ENCODE measurements around the gene ITPRID1.

ITPRID1 gene

GRCh38 chr7:31669461-31669860, 155.6 kb downstream of the ITPRID1 start:
- Histone ChIP-seq H3K36me3 (replicated peaks; ENCODE audit: low read depth, low read length) (no peaks in the 10 kb centered on the region), H3K4me2 (ENCODE audit: low read length) (no peak overlapping the region), H3K4me3 (ENCODE audit: low read length) (no peak overlapping the region), H3K79me2 (ENCODE audit: low read length) (no peaks in the 10 kb centered on the region), H3K9ac (ENCODE audit: low read length) (no peak overlapping the region), H3K9me3 (ENCODE audit: insufficient read depth, low read length) (no peaks in the 10 kb centered on the region), H4K20me1 (ENCODE audit: insufficient read depth, low read length) (no peaks in the 10 kb centered on the region), H3K27me3 (ENCODE audit: low read depth, low read length) (no peaks in the 10 kb centered on the region; the same call in 1 of the 2 replicates), H3K27ac (ENCODE audit: low read length) (no peak overlapping the region), H2AFZ (ENCODE audit: low read depth, low read length) (no peak overlapping the region), H3K4me1 (ENCODE audit: low read length) (no peaks in the 10 kb centered on the region)
- TF ChIP-seq EZH2phosphoT487 (IDR thresholded peaks at IDR 0.05; ENCODE audit: low read depth) (no peak), CTCF (IDR thresholded peaks at IDR 0.05; ENCODE audit: low read depth, low read length) (no peak)

GRCh38 chr7:31679574-31680305, 165.8 kb downstream of the ITPRID1 start:
- Histone ChIP-seq H3K4me3 (ENCODE audit: low read length) (no peak overlapping the region), H2AFZ (ENCODE audit: low read depth, low read length) (no peak overlapping the region), H4K20me1 (ENCODE audit: insufficient read depth, low read length) (no peaks in the 10 kb centered on the region), H3K9me3 (ENCODE audit: insufficient read depth, low read length) (no peaks in the 10 kb centered on the region), H3K27me3 (ENCODE audit: low read depth, low read length) (no peaks in the 10 kb centered on the region), H3K79me2 (ENCODE audit: low read length) (no peaks in the 10 kb centered on the region), H3K36me3 (replicated peaks; ENCODE audit: low read depth, low read length) (no peaks in the 10 kb centered on the region), H3K9ac (ENCODE audit: low read length) (no peak overlapping the region), H3K27ac (ENCODE audit: low read length) (no peak overlapping the region), H3K4me2 (ENCODE audit: low read length) (no peak overlapping the region), H3K4me1 (ENCODE audit: low read length) (no peaks in the 10 kb centered on the region)
- TF ChIP-seq EZH2phosphoT487 (IDR thresholded peaks at IDR 0.05; ENCODE audit: low read depth) (no peak), CTCF (IDR thresholded peaks at IDR 0.05; ENCODE audit: low read depth, low read length) (no peak)

- Histone ChIP-seq H3K4me3 (ENCODE audit: low read length) (no peak overlapping the region), H3K9me3 (ENCODE audit: insufficient read depth, low read length) (no peaks in the 10 kb centered on the region), H4K20me1 (ENCODE audit: insufficient read depth, low read length) (no peaks in the 10 kb centered on the region), H3K36me3 (replicated peaks; ENCODE audit: low read depth, low read length) (no peaks in the 10 kb centered on the region), H3K27ac (ENCODE audit: low read length) (no peak overlapping the region), H3K79me2 (ENCODE audit: low read length) (no peaks in the 10 kb centered on the region), H3K4me1 (ENCODE audit: low read length) (peaks cover 12% of the 10 kb centered on the region), H3K27me3 (ENCODE audit: low read depth, low read length) (peaks cover 5% of the 10 kb centered on the region; the same call in 1 of the 2 replicates), H3K9ac (ENCODE audit: low read length) (no peak overlapping the region), H3K4me2 (ENCODE audit: low read length) (no peak overlapping the region), H2AFZ (ENCODE audit: low read depth, low read length) (no peak overlapping the region)
- TF ChIP-seq CTCF (IDR thresholded peaks at IDR 0.05; ENCODE audit: low read depth, low read length): no peak
- TF ChIP-seq EZH2phosphoT487 (IDR thresholded peaks at IDR 0.05; ENCODE audit: low read depth): no peak
These were observed 169.7 kb downstream of the ITPRID1 start for GRCh38 chr7:31683445-31684225.

- no peak within 1 kb of the TSS for H3K27ac ChIP-seq (ENCODE audit: low read length)
- no peak for TF ChIP-seq CTCF (IDR thresholded peaks at IDR 0.05; ENCODE audit: low read depth, low read length)
- no peak for TF ChIP-seq EZH2phosphoT487 (IDR thresholded peaks at IDR 0.05; ENCODE audit: low read depth)
- H3K36me3 ChIP-seq (replicated peaks; ENCODE audit: low read depth, low read length): no peaks in the 10 kb centered on the region
- H3K79me2 ChIP-seq (ENCODE audit: low read length): no peaks in the 10 kb centered on the region
- peaks cover 20% of the 10 kb centered on the region; the same call in 1 of the 2 replicates for H3K27me3 ChIP-seq (ENCODE audit: low read depth, low read length)
- H2AFZ ChIP-seq (ENCODE audit: low read depth, low read length): no peak within 1 kb of the TSS
- H3K9me3 ChIP-seq (ENCODE audit: insufficient read depth, low read length): no peaks in the 10 kb centered on the region
- H4K20me1 ChIP-seq (ENCODE audit: insufficient read depth, low read length): no peaks in the 10 kb centered on the region
- peak within 1 kb of the TSS; percentile 49 for H3K4me2 ChIP-seq (ENCODE audit: low read length)
- no peak within 1 kb of the TSS for H3K9ac ChIP-seq (ENCODE audit: low read length)
- H3K4me3 ChIP-seq (ENCODE audit: low read length): no peak within 1 kb of the TSS
- H3K4me1 ChIP-seq (ENCODE audit: low read length): peaks cover 18% of the 10 kb centered on the region
These were observed 173.3 kb downstream of the ITPRID1 start, which contains the start of gene PPP1R17 for GRCh38 chr7:31687024-31687748. Gene PPP1R17 (plus strand): TSS chr7:31687215. CDS start chr7:31692442, 5,227 bp downstream.

All from OCI-LY3 (cell line).